ENCODE results near the gene ASAP2.
A peak's percentile ranks its signal among the peaks of the same experiment; 100 is the strongest.

ASAP2 gene

GRCh38 chr2:9184361-9184760 is 22.3 kb upstream of the ASAP2 start:
- DNase-seq: no peak

GRCh38 chr2:9187620-9188214 is 18.9 kb upstream of the ASAP2 start:
- DNase-seq: peak; percentile 77

- DNase-seq: no peak
These were observed 17.8 kb upstream of the ASAP2 start for GRCh38 chr2:9188823-9189222.

GRCh38 chr2:9189901-9190300 is 16.7 kb upstream of the ASAP2 start:
- DNase-seq: no peak

- DNase-seq: no peak
These were observed 15.6 kb upstream of the ASAP2 start for GRCh38 chr2:9191041-9191481.

GRCh38 chr2:9192712-9193111 is 13.9 kb upstream of the ASAP2 start:
- DNase-seq: no peak

- DNase-seq: no peak
These were observed 12.3 kb upstream of the ASAP2 start for GRCh38 chr2:9194352-9194751.

GRCh38 chr2:9196637-9197036 is 10.0 kb upstream of the ASAP2 start:
- DNase-seq: no peak

- no peak for DNase-seq
These were observed 8.7 kb upstream of the ASAP2 start for GRCh38 chr2:9197916-9198315.

- no peak for DNase-seq
These were observed 6.6 kb upstream of the ASAP2 start for GRCh38 chr2:9199716-9200632.

- DNase-seq: no peak
These were observed 6.0 kb upstream of the ASAP2 start for GRCh38 chr2:9200633-9201015.

- DNase-seq: no peak
These were observed 5.3 kb upstream of the ASAP2 start for GRCh38 chr2:9201185-9201891.

GRCh38 chr2:9203006-9203405 is 3.6 kb upstream of the ASAP2 start:
- no peak for DNase-seq

GRCh38 chr2:9203876-9204275 is 2.7 kb upstream of the ASAP2 start:
- no peak for DNase-seq

GRCh38 chr2:9204939-9205338 is 1.7 kb upstream of the ASAP2 start:
- no peak for DNase-seq

GRCh38 chr2:9205486-9205885 is 1.1 kb upstream of the ASAP2 start:
- no peak for DNase-seq

GRCh38 chr2:9206991-9207640 is 504 bp downstream of the ASAP2 start:
- no peak for DNase-seq

- DNase-seq: peak; percentile 43
These were observed 1.2 kb downstream of the ASAP2 start for GRCh38 chr2:9207641-9208311.

GRCh38 chr2:9208875-9209274 is 2.3 kb downstream of the ASAP2 start:
- no peak for DNase-seq

- DNase-seq: no peak
These were observed 3.4 kb downstream of the ASAP2 start for GRCh38 chr2:9210030-9210429.

- no peak for DNase-seq
These were observed 4.9 kb downstream of the ASAP2 start for GRCh38 chr2:9211496-9211895.

- DNase-seq: no peak
These were observed 5.5 kb downstream of the ASAP2 start for GRCh38 chr2:9212010-9212635.

Measured in DMS79 (cell line).